Activated naive CD4-positive, alpha-beta T cell treated with anti-CD3 and anti-CD28 coated beads for 36 hours (primary cell): ENCODE results near the gene DNAAF2. TPM values are rescaled to one million over a fixed set of nuclear protein-coding genes. Genes with fewer than 3 reads are reported as not detected.
A peak's percentile ranks its signal among the peaks of the same experiment; 100 is the strongest.
"Not testable (repeated sequence)": the region's sequence is repeated elsewhere in the genome, so short reads cannot be mapped to it uniquely, and the experiment has no call there.

ENCODE experiments used
- CTCF ChIA-PET: fragments of 350-600 bp; sonication (Branson Sonifier 250); formaldehyde crosslinking; loops from one replicate; lab custom pipeline; 2021; ENCODE audit warnings: antibody characterized with exemption; lab: Charles Lee
- DNase-seq: peaks from one replicate; pipeline ENCODE4 v3.0.0-alpha.2; 2020
- H3K27ac Mint-ChIP-seq: one replicate; pipeline ENCODE4 v1.8.0; 2021; ENCODE audit warnings: mild to moderate bottlenecking, mixed read lengths
- H3K27me3 Mint-ChIP-seq: one replicate; pipeline ENCODE4 v1.8.0; 2021; ENCODE audit warnings: low read depth, mixed read lengths
- H3K36me3 Mint-ChIP-seq: one replicate; pipeline ENCODE4 v1.8.0; 2021; ENCODE audit warnings: low read depth, mixed read lengths
- H3K4me1 Mint-ChIP-seq: one replicate; pipeline ENCODE4 v1.8.0; 2021; ENCODE audit warnings: low read depth, mixed read lengths
- H3K4me3 Mint-ChIP-seq: one replicate; pipeline ENCODE4 v1.8.0; 2021; ENCODE audit warnings: mild to moderate bottlenecking, moderate library complexity, mixed read lengths
- H3K9me3 Mint-ChIP-seq: one replicate; pipeline ENCODE4 v1.8.0; 2021; ENCODE audit warnings: mixed read lengths
- intact Hi-C: fragments of 100-400 bp; cut with micrococcal nuclease; formaldehyde crosslinking; loops from one replicate; pipeline ENCODE4 v1.15.1; 2023
- total RNA-seq, 2 experiments: library from RNA; stranded (reverse); gene quantifications; one replicate each; pipeline ENCODE4 v1.2.3, GENCODE V29; 2021

DNAAF2 gene
- total RNA-seq, 2 experiments from 2014 or later: 5.5 to 6.0 TPM

GRCh38 chr14:49619730-49620129 is 15.3 kb downstream of the DNAAF2 start:
- DNase-seq: no peak
- Mint-ChIP-seq H3K9me3 (no peaks in the 10 kb centered on the region), H3K4me3 (peak overlapping the region; percentile 97), H3K27ac (peak overlapping the region; percentile 97), H3K4me1 (peaks cover 48% of the 10 kb centered on the region), H3K27me3 (no peaks in the 10 kb centered on the region), H3K36me3 (peaks cover 46% of the 10 kb centered on the region)
- CTCF ChIA-PET: interaction anchor here (1.0 to 5.7 kb wide), 9 partner anchors 13 to 478 kb away, joined by 3 to 77 read pairs (median 4); partner anchors contain the start of genes DNAAF2, KLHDC2, LRR1 and NEMF
- intact Hi-C loops: loop anchor here (1.0 to 5.0 kb wide), 14 partner anchors 15 to 1107 kb away; partner anchors contain the start of genes DMAC2L, KLHDC2, L2HGDH and LRR1

DNA sequence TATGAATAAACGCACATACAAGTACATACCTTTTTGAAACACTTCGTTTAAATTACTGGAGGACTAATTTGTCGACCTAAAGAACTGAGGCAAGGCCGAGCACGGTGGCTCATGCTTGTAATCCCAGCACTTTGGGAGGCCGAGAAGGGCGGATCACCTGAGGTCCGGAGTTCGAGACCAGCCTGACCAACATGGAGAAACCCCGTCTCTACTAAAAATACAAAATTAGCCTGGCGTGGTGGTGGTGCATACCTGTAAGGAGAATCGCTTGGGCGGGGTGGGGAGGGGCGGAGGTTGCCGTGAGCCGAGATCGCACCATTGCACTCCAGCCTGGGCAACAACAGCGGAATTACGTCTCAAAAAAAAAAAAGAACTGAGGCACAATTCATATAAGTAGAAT is 15.8 kb downstream of the DNAAF2 start:
- intact Hi-C loops, H3K9me3 Mint-ChIP-seq, H3K27me3 Mint-ChIP-seq, DNase-seq: not testable (repeated sequence)
- Mint-ChIP-seq H3K36me3 (peaks cover 47% of the 10 kb centered on the region), H3K4me1 (peaks cover 47% of the 10 kb centered on the region), H3K27ac (peak overlapping the region; percentile 97), H3K4me3 (peak overlapping the region; percentile 97)
- CTCF ChIA-PET: interaction anchor here (1.1 to 5.7 kb wide), 4 partner anchors 14 to 236 kb away, joined by 4 to 77 read pairs (median 8); partner anchors contain the start of genes DNAAF2 and RPS29

DNA sequence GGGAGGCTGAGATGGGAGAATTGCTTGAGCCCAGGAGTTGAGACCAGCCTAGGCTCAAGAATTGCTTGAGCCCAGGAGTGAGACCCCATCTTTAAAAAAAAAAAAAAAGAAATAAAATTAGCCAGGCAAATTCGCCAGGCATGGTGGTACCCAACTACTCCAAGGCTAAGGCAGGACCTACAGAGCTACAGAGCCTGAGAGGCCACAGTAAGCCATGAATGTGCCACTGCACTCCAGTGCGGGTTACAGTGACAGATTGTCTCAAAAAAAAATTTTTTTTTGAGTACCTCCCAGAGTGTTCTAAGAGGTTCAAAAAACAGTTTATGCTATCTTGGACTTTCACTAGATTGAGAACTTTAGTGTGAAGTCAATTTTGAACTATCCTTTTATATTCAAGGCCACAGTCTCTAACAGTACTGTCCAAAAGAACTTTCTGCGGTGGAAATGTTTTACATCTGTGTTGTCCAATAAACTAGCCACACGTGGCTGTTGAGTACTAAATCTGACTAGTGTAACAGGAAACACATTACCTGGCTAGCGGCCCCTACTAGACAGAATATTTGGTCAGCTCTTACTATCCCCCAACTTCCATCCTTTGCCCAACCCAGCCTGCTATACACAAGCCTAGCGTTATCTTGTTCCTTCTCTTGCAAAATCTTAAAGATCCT is 17.1 kb downstream of the DNAAF2 start:
- intact Hi-C loops: no loop called here
- H3K4me1 Mint-ChIP-seq: peaks cover 37% of the 10 kb centered on the region
- H3K9me3 Mint-ChIP-seq: no peaks in the 10 kb centered on the region
- H3K36me3 Mint-ChIP-seq: peaks cover 43% of the 10 kb centered on the region
- DNase-seq: no peak
- no peak overlapping the region for H3K4me3 Mint-ChIP-seq
- H3K27ac Mint-ChIP-seq: peak overlapping the region; percentile 48
- H3K27me3 Mint-ChIP-seq: no peaks in the 10 kb centered on the region
- CTCF ChIA-PET: interaction anchor here (1.5 kb wide), 1 partner anchor 15 kb away, joined by 4 read pairs; no protein-coding TSS in a partner anchor

DNA sequence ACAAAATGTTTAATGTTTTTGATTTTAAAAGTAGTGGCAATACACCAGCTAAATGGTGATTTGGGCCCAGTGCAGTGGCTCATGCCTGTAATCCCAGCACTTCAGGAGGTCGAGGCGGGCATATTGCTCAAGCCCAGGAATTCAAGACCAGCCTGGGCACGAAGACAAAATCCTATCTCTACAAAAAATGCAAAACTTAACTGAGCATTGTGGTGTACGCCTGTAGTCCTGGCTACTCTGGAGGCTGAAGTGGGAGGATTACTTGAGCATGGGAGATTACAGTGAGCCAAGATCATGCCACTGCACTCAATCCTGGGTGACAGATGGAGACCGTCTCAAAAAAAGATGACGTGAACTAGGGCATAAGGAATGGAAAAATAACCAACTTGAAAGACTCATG is 19.3 kb downstream of the DNAAF2 start:
- Mint-ChIP-seq H3K9me3 (no peaks in the 10 kb centered on the region), H3K4me1 (peaks cover 27% of the 10 kb centered on the region), H3K27me3 (no peaks in the 10 kb centered on the region), H3K27ac (peak overlapping the region; percentile 46), H3K4me3 (no peak overlapping the region), H3K36me3 (peaks cover 34% of the 10 kb centered on the region)
- CTCF ChIA-PET: no interaction called here
- no peak for DNase-seq
- intact Hi-C loops: no loop called here

- Mint-ChIP-seq H3K27me3 (no peaks in the 10 kb centered on the region), H3K27ac (no peak overlapping the region), H3K9me3 (no peaks in the 10 kb centered on the region), H3K4me1 (peaks cover 23% of the 10 kb centered on the region), H3K36me3 (peaks cover 27% of the 10 kb centered on the region), H3K4me3 (no peak overlapping the region)
- CTCF ChIA-PET: interaction anchor here (1.2 kb wide), 1 partner anchor 20 kb away, joined by 3 read pairs; no protein-coding TSS in a partner anchor
- intact Hi-C loops: no loop called here
- no peak for DNase-seq
These were observed 20.8 kb downstream of the DNAAF2 start for GRCh38 chr14:49614196-49614595.

GRCh38 chr14:49612671-49613070 is 22.4 kb downstream of the DNAAF2 start:
- H3K4me3 Mint-ChIP-seq: no peak overlapping the region
- CTCF ChIA-PET: no interaction called here
- intact Hi-C loops: no loop called here
- no peak overlapping the region for H3K27ac Mint-ChIP-seq
- no peaks in the 10 kb centered on the region for H3K27me3 Mint-ChIP-seq
- peaks cover 10% of the 10 kb centered on the region for H3K4me1 Mint-ChIP-seq
- peaks cover 21% of the 10 kb centered on the region for H3K36me3 Mint-ChIP-seq
- DNase-seq: no peak
- no peaks in the 10 kb centered on the region for H3K9me3 Mint-ChIP-seq

GRCh38 chr14:49612251-49612650 is 22.8 kb downstream of the DNAAF2 start:
- H3K4me1 Mint-ChIP-seq: peaks cover 6% of the 10 kb centered on the region
- H3K9me3 Mint-ChIP-seq: no peaks in the 10 kb centered on the region
- peaks cover 19% of the 10 kb centered on the region for H3K36me3 Mint-ChIP-seq
- no peak overlapping the region for H3K27ac Mint-ChIP-seq
- H3K4me3 Mint-ChIP-seq: no peak overlapping the region
- no peak for DNase-seq
- intact Hi-C loops: no loop called here
- no peaks in the 10 kb centered on the region for H3K27me3 Mint-ChIP-seq
- CTCF ChIA-PET: interaction anchor here (0.7 kb wide), 1 partner anchor 25 kb away, joined by 4 read pairs; no protein-coding TSS in a partner anchor

- no peak for DNase-seq
- Mint-ChIP-seq H3K4me3 (no peak overlapping the region), H3K27me3 (no peaks in the 10 kb centered on the region), H3K36me3 (peaks cover 27% of the 10 kb centered on the region), H3K9me3 (no peaks in the 10 kb centered on the region), H3K27ac (no peak overlapping the region), H3K4me1 (peaks cover 7% of the 10 kb centered on the region)
- CTCF ChIA-PET: interaction anchor here (0.7 kb wide), 1 partner anchor 505 kb away, joined by 3 read pairs; no protein-coding TSS in a partner anchor
- intact Hi-C loops: no loop called here
These were observed 27.5 kb downstream of the DNAAF2 start for GRCh38 chr14:49607583-49607982.

- Mint-ChIP-seq H3K9me3 (no peaks in the 10 kb centered on the region), H3K36me3 (peaks cover 23% of the 10 kb centered on the region), H3K4me3 (peak within 1 kb of the TSS; percentile 99), H3K27ac (peak within 1 kb of the TSS; percentile 99), H3K27me3 (no peaks in the 10 kb centered on the region), H3K4me1 (peaks cover 20% of the 10 kb centered on the region)
- intact Hi-C loops: loop anchor here (1.0 to 10.0 kb wide), 6 partner anchors 12 to 1216 kb away; partner anchors contain the start of genes DMAC2L, KLHDC2, L2HGDH and MGAT2
- DNase-seq: peak; percentile 87
- CTCF ChIA-PET: interaction anchor here (0.6 to 2.9 kb wide), 4 partner anchors 12 to 105 kb away, joined by 3 to 33 read pairs (median 4); partner anchors contain the start of genes MGAT2, RPL36AL and RPS29
These were observed 36.4 kb downstream of the DNAAF2 start, which contains the start of gene LRR1 for GRCh38 chr14:49598485-49599300. Gene LRR1 (plus strand): TSS chr14:49598940. CDS start chr14:49599021, 81 bp downstream.

DNA sequence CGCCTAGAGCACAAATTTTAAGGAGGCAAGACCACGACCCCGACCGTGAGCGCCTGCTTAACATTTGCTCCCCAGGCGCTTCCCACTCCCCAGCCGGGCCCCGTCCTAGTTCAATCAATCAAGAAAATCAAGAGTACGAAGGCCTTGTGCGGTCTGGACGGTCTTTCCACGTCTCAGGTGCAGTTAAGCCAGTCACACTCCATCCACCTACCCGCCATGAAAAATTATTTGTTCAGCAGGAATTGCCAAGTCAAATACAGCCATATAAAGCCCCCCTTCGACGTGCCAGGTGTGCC is 36.9 kb downstream of the DNAAF2 start:
- Mint-ChIP-seq H3K9me3 (no peaks in the 10 kb centered on the region), H3K4me1 (peaks cover 20% of the 10 kb centered on the region), H3K27me3 (no peaks in the 10 kb centered on the region), H3K27ac (peak overlapping the region; percentile 99), H3K4me3 (peak overlapping the region; percentile 99), H3K36me3 (peaks cover 23% of the 10 kb centered on the region)
- intact Hi-C loops: loop anchor here (1.0 to 10.0 kb wide), 6 partner anchors 12 to 1217 kb away; partner anchors contain the start of genes DMAC2L, KLHDC2, L2HGDH and MGAT2
- CTCF ChIA-PET: interaction anchor here (0.6 to 2.9 kb wide), 2 partner anchors 11 to 255 kb away, joined by 3 to 33 read pairs; partner anchors contain the start of genes NEMF and RPS29
- no peak for DNase-seq

DNA sequence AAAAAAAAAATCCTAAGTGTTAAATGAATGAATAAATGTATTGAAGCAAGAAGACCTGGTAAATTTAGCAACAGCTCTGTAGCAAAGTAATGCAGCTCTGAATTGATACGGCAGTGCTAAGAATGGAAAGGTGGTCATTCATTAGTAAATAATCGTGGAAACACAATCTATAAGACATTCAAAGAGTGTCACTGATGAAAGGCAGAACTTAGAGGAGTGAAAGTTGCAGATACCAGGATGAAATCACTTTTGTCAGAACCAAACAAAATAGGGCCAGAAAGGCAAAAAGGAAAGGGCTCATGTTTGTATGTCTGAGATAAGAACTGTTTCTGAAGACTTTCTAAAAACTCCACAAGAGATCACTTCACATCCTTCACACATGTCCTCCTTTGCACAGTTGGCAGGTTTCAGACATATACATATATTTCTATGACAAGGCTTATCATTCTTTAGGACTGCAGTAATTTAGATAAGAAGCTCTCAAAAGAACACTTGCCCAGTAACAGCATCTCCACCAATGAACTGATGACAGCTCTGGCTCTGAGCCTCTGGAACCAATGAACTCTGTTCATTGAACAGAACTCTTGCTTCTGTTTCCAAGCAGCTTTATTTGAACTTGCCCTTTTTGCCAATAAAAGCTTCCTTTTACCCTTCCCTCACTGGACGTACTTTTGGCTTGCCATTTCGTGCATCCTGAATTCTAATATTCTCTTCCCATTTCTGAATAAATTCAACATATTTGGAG is 40.5 kb downstream of the DNAAF2 start:
- H3K36me3 Mint-ChIP-seq: peaks cover 12% of the 10 kb centered on the region
- no peak overlapping the region for H3K4me3 Mint-ChIP-seq
- CTCF ChIA-PET: interaction anchor here (0.6 to 1.9 kb wide), 6 partner anchors 8 to 133 kb away, joined by 3 to 22 read pairs (median 4); partner anchors contain the start of genes KLHDC1 and RPS29
- H3K27me3 Mint-ChIP-seq: no peaks in the 10 kb centered on the region
- H3K9me3 Mint-ChIP-seq: no peaks in the 10 kb centered on the region
- no peak overlapping the region for H3K27ac Mint-ChIP-seq
- no peak for DNase-seq
- H3K4me1 Mint-ChIP-seq: peaks cover 11% of the 10 kb centered on the region
- intact Hi-C loops: loop anchor here (10.0 kb wide), 1 partner anchor 1220 kb away; no protein-coding TSS in a partner anchor
